TTC549 (cell line): ENCODE data around the gene HSD17B4.
"Not testable (repeated sequence)": the region's sequence is repeated elsewhere in the genome, so short reads cannot be mapped to it uniquely, and the experiment has no call there.

Experiments used
- FAIRE-seq: peaks from 2 replicates; lab custom pipeline; 2012; peaks lifted over from hg19 to GRCh38; lab: Jason Lieb, UNC

The HSD17B4 gene, protein sequence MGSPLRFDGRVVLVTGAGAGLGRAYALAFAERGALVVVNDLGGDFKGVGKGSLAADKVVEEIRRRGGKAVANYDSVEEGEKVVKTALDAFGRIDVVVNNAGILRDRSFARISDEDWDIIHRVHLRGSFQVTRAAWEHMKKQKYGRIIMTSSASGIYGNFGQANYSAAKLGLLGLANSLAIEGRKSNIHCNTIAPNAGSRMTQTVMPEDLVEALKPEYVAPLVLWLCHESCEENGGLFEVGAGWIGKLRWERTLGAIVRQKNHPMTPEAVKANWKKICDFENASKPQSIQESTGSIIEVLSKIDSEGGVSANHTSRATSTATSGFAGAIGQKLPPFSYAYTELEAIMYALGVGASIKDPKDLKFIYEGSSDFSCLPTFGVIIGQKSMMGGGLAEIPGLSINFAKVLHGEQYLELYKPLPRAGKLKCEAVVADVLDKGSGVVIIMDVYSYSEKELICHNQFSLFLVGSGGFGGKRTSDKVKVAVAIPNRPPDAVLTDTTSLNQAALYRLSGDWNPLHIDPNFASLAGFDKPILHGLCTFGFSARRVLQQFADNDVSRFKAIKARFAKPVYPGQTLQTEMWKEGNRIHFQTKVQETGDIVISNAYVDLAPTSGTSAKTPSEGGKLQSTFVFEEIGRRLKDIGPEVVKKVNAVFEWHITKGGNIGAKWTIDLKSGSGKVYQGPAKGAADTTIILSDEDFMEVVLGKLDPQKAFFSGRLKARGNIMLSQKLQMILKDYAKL

DNA sequence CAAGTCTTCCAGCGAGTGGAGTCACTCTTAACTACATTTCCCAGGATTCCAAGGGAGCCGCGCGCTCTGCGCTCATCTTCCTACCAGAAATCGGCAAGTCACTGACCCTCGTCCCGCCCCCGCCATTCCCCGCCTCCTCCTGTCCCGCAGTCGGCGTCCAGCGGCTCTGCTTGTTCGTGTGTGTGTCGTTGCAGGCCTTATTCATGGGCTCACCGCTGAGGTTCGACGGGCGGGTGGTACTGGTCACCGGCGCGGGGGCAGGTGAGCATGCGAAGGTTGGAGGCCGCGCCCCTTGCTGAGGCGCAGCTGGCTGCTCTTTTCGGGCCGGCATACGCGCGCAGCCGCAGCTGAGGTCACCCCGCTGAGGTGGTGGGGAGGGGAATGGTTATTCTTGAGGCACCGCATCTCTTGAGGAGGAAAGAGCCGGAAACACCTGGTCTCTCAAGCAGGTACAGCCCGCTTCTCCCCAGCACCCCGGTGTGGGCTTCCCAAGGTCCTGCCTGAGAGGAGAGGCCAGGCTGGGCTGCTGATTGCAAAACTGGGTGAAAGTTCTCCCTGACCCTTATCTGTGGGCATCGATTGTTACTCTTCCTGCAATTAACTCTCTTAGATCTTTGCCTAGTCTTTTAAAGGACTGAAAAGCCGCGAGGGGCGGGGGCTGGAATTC is at the start of gene HSD17B4:
TSS of gene HSD17B4 (plus strand) at position 125 of the 667 bp plus-strand sequence. CDS start at position 204, 79 bp downstream.
- peak; percentile 28 for FAIRE-seq

DNA sequence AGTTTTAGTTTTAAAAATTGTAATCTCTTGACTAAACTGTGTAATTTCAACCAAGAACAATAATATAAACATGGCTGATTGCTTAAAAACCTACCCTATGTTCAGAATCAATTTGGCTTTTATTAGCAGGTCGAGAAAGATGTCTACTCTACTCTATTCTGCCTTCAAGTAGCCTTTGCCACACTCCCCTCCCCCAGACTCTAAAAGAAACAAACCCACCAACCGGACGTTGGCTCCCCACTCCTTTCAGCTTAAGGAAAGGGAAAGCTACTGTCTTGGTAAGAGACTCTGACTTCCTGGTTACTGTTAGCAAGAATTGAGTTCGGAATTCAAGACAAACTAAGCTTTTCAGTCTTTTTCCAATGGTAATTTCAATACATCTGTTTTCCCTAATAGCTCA is 49.7 kb upstream of the HSD17B4 start:
- FAIRE-seq, result no peak

DNA sequence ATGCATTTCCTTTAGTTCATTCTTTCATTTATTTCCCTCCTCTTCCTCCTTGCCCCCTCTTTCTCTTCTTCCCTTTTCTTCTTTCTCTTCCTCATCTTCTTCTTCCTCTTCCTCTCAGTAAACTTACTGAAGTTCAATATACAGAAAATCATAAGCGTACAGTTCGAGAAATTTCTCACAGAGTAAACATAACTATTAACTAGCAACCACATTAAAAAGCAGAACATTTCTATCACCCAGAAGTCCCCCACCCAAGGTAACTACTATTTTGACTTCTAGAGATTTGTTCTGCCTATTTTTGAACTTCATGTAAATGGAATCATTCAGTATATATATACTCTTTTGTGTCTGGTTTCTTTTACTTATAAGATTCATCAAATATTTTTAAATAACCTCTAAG is 48.3 kb upstream of the HSD17B4 start:
- FAIRE-seq, result no peak

- FAIRE-seq, result no peak
Measured at GRCh38 chr5:119405419-119405818, 46.9 kb upstream of the HSD17B4 start.

- no peak for FAIRE-seq
Measured at GRCh38 chr5:119406551-119407110, 45.7 kb upstream of the HSD17B4 start.

- no peak for FAIRE-seq
Measured at GRCh38 chr5:119409235-119409815, 43.0 kb upstream of the HSD17B4 start.

DNA sequence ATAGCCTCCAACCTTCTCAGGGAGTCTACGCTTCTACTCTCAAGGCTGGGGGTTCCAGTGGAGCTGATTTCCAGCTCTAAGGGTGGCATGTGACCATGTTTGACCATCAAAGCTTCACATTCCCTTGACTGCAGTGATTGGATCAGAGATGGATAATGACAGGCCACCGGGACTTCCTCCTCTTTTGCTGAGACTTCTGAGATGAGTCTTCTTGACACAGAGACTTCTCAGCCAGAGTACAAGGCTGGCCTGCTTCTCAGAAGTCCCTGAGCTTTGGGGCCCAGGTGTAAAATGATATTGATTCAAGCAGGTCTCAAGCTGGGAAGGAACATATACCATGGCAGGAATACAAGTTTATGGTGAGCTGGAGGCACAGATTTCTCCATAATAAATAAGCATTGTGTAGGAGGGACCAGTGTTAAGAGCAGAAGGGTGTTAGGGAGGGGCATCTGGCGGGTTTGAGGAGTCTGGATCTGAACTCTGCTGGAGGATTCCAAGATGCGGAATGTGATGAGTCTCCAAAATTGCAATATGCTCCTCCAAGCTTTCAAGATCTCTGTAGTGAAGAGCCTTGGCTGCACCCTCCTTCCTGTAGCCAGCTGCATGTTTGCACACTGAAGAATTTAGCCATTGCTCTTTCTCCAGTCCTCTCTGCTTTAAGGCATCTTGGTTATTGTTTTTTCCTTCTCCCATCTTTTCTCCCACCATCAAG is 41.7 kb upstream of the HSD17B4 start:
- no peak for FAIRE-seq

DNA sequence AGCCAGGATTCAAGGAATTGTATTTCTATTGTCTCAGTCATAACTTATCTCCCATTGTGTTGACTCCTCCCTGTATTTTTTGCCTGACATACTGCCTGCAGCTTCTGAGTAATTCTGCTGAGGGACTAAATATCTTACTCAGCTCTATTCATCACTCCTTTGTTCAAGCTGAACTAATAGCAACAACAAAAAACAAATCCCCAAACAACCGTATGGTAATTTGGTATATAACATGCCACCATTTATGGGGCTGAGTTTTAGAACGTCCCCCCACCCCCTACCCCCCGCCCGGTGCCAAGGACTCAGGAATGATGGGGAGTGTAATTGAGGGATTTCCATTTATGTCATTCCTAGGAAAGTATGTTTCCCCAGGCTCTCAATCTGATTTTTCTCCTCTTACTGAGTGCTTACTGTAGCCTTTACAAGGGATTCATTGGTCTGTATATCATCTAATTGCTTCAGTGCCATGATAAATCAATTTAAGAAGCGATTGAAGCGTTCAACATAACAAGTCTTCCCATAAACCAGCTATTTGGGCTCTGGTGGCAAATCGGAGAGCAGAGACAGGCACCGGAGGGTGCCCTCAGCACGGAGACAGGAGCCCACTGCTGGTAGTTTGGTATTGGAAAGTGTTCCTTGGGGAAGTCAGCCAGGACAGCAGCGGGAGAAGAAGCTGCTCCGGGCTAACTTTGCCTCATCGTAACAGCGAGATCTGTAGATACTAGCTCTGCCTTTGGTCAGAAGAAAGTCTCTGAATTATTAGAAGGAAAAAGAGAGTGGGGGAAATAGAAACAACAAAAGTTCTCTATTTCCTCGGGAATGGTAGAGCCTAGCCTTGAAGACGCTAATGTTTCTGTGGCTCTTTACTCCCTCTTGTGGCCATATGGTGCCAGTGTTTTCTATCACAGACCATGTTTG is 40.7 kb upstream of the HSD17B4 start:
- peak; percentile 66 for FAIRE-seq

DNA sequence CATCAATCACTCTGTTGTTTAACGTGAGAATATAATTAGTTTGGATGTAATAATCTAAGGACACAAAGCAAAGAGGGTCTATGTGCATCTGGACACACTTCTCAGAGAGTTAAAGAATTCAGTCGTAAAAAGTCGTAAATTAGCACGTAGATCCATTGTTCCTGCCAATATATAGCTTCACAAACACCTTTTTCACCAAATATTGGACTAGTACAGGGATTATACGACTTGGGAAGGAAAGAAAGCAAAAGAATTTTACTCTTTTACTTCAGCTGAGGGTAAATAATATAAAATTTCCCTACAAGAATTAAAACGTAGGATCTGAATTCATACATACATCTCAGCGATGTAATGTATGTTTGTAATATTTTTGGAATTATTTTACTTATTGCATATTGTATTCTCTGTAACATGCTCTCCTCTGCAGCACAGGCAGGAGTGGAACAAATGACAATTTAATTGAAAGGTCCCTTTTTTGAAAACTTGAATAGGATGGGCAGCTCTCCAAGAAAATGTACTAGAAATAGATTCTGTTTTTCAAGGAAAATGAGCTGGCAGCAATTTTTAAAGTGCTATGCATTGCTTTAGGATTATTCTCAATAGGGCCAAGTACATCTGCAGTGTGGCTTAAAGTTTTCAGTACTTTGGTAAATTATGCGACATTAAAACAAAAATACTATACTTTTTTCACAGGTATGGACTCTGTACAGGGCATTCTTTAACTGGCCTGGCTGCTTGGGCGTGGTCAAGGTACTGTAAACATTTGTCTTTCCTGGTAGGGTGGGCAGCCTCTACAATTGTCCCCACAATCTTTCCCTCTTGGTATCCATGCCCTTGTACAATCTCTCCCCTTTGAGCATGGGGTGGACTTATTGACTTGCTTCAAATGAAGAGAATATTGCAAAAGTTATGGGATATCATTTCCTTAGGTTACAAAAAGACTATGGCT is 39.7 kb upstream of the HSD17B4 start:
- FAIRE-seq, result no peak

DNA sequence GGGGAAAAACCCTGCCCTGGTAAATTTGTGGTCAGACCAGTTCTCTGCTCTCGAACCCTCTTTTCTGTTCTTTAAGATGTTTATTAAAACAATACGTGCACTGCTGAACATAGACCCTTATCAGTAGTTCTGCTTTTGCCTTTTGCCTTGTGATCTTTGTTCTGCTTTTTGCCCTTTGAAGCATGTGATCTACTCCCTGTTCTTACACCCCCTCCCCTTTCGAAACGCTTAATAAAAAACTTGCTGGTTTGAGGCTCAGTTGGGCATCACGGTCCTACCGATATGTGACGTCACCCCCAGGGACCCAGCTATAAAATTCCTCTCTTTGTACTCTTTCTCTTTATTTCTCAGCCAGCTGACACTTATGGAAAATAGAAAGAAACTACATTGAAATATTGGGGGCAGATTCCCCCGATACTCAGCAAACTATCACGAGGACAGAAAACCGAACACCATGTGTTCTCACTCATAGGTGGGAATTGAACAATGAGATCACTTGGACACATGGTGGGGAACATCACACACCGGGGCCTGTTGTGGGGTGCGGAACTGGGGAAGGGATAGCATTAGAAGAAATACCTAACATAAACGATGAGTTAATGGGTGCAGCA is 38.1 kb upstream of the HSD17B4 start:
- FAIRE-seq, result not testable (repeated sequence)

DNA sequence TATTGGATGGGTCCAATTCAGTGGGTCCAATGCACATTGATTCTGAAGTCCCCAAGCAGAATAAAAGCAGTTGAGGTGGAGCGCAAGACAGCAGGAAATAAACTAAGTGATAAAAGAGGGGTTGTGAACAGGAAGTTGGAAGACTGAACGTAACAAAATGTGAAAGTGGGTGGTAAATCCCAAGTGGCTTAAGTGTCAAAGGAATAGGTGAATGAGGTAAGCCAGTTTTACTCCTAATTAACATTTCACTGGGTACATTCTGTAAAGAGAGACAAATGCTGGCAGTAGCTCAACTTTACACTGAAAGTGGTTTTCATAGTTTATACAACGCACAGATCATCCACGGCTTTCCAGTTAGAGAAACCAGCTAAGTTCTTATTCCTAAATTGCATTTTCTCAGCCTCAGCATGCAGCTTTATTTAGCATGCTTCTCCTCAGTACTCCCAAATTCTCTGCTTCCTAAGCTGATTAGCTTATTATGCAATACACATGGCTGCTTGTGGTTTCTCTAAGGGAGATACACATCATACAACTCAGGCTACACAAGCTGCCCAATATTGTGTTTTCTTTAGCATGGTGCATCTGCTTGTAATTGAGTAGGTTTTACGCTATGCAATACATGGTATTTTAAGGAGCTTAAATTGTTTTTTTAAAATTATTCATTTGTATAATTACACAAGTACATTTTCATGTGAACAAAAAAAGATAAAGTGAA is 34.2 kb upstream of the HSD17B4 start:
- FAIRE-seq, result no peak

DNA sequence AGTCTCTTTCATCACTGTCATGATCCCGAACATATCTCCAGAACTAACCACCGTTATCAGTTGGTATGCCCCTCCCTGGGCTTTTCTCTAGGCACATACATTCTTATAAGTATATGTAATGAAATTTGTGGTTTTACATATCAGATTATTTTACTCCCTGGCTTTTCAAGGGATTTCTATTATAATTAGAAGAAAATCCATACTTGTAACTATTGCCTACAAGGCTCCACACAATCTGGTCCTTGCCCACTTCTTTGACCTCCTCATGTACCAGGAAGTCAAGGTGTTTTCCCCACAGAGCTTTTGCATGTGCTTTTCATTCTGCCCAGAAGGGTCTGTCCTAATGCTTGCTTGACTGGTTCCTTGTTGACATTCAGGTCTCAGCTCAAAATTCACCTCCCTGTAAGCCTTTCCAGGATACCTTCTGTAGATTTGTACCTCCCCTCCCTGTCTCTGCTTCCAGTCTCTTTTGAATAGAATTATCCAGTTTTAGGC is 33.6 kb upstream of the HSD17B4 start:
- FAIRE-seq, result no peak

GRCh38 chr5:119420169-119420568 is 32.1 kb upstream of the HSD17B4 start:
- FAIRE-seq, result no peak

DNA sequence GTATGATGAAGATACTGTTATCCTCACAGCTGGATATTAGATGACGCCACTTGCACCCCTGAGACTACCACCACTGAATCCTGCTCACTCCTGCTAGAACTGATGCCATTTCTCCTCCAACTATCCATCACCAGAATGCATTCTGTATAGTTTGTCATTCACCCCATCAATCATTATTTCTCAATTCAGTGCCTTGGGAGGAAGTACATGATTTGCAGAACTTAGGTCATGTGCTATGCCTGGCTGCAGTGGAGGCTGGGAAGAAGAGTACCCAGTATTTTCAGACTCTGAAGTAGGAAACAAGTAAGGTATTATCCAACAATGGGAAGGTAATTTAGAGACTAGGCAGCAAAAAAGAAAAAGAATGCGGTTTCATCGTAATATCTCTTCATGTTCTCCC is 26.2 kb upstream of the HSD17B4 start:
- FAIRE-seq, result no peak

DNA sequence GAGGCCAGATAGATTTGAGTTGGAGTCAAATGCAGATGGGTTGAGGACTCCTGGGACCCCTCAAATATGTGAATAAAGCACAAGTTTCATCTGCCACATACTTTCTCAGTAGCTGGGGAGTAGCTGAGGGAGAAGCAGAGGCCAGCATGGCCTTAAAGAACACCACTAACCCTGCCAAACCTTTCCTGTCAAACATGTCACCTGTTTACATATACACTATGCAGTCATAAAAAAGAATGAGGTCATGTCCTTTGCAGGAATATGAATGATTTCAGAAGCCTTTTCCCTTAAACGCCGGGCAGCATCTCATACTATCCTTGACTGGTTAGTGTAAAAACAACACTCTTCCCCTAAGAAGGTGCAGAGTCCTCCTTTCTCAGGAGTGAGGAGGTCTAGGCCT is 25.2 kb upstream of the HSD17B4 start:
- no peak for FAIRE-seq

GRCh38 chr5:119427596-119427995 is 24.7 kb upstream of the HSD17B4 start:
- FAIRE-seq, result not testable (repeated sequence)

- not testable (repeated sequence) for FAIRE-seq
Measured at GRCh38 chr5:119428166-119428565, 24.1 kb upstream of the HSD17B4 start.

DNA sequence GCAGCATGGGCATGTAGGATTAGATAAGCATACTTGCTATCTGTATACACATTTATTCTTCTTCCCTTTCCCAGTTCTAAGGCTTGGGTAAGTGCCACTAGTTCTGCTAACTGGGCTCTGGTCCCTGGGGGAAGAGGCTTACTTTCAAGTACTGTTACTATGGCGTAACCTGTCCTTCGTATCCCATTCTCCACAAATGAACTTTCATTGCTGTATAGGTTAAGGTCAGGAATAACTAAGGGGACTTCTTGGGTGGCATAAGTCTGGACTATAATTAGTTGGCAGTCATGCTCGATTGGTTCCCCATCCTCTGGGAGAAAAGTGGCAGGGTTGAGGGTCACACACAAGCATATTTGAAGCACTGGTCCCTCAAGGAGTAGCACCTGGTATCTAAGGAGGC is 23.7 kb upstream of the HSD17B4 start:
- FAIRE-seq, result not testable (repeated sequence)
